ENCODE data around the gene MSRB3. TPM values are rescaled to one million over a fixed set of nuclear protein-coding genes. Genes with fewer than 3 reads are reported as not detected.

The MSRB3 gene
- total RNA-seq, 1 donor from 2014 or later: 77.3 TPM

- peaks cover 46% of the 10 kb centered on the region for H3K36me3 Mint-ChIP-seq (ENCODE audit: unreplicated experiment)
- H3K9me3 Mint-ChIP-seq (ENCODE audit: unreplicated experiment): no peaks in the 10 kb centered on the region
- no peak overlapping the region for H3K27ac Mint-ChIP-seq (ENCODE audit: unreplicated experiment)
- no peak overlapping the region for H3K4me3 Mint-ChIP-seq (ENCODE audit: unreplicated experiment)
- H3K4me1 Mint-ChIP-seq (ENCODE audit: unreplicated experiment): peaks cover 4% of the 10 kb centered on the region
- DNase-seq (ENCODE audit: extremely low spot score, unreplicated experiment): no peak
- TF ChIP-seq, protein P1, sequence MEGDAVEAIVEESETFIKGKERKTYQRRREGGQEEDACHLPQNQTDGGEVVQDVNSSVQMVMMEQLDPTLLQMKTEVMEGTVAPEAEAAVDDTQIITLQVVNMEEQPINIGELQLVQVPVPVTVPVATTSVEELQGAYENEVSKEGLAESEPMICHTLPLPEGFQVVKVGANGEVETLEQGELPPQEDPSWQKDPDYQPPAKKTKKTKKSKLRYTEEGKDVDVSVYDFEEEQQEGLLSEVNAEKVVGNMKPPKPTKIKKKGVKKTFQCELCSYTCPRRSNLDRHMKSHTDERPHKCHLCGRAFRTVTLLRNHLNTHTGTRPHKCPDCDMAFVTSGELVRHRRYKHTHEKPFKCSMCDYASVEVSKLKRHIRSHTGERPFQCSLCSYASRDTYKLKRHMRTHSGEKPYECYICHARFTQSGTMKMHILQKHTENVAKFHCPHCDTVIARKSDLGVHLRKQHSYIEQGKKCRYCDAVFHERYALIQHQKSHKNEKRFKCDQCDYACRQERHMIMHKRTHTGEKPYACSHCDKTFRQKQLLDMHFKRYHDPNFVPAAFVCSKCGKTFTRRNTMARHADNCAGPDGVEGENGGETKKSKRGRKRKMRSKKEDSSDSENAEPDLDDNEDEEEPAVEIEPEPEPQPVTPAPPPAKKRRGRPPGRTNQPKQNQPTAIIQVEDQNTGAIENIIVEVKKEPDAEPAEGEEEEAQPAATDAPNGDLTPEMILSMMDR (IDR thresholded peaks at IDR 0.05): no peak
- no peaks in the 10 kb centered on the region for H3K27me3 Mint-ChIP-seq (ENCODE audit: unreplicated experiment)
Observed at GRCh38 chr12:65458718-65459117, 180.2 kb downstream of the MSRB3 start.

DNA sequence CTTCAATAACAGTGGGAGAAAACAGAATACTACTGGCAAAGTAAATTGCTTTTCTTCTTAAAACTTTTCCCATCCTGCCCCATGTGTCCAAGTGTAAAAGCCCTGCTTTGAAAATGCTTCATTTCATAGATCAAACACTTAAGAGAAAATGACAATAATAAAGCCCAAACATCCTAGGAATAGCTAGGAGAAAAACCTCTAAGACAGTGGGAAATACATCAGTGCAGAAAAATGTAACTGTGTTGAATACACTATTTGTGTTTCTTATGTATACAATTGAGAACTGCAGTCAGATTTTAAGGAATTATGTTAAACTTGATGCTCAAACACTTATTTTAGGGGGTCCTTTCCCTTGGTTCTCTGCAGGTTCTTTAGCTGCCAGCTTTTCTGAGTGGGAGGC is 181.1 kb downstream of the MSRB3 start:
- Mint-ChIP-seq H3K4me3 (ENCODE audit: unreplicated experiment) (no peak overlapping the region), H3K27ac (ENCODE audit: unreplicated experiment) (no peak overlapping the region), H3K36me3 (ENCODE audit: unreplicated experiment) (peaks cover 44% of the 10 kb centered on the region), H3K9me3 (ENCODE audit: unreplicated experiment) (no peaks in the 10 kb centered on the region), H3K4me1 (ENCODE audit: unreplicated experiment) (peaks cover 9% of the 10 kb centered on the region), H3K27me3 (ENCODE audit: unreplicated experiment) (no peaks in the 10 kb centered on the region)
- TF ChIP-seq, protein P1 (IDR thresholded peaks at IDR 0.05): no peak
- DNase-seq (ENCODE audit: extremely low spot score, unreplicated experiment): no peak

- Mint-ChIP-seq H3K27ac (ENCODE audit: unreplicated experiment) (no peak overlapping the region), H3K9me3 (ENCODE audit: unreplicated experiment) (no peaks in the 10 kb centered on the region), H3K36me3 (ENCODE audit: unreplicated experiment) (peaks cover 46% of the 10 kb centered on the region), H3K4me3 (ENCODE audit: unreplicated experiment) (no peak overlapping the region), H3K4me1 (ENCODE audit: unreplicated experiment) (peaks cover 14% of the 10 kb centered on the region), H3K27me3 (ENCODE audit: unreplicated experiment) (no peaks in the 10 kb centered on the region)
- TF ChIP-seq, protein P1 (IDR thresholded peaks at IDR 0.05): no peak
- no peak for DNase-seq (ENCODE audit: extremely low spot score, unreplicated experiment)
Observed at GRCh38 chr12:65460063-65460462, 181.6 kb downstream of the MSRB3 start.

DNA sequence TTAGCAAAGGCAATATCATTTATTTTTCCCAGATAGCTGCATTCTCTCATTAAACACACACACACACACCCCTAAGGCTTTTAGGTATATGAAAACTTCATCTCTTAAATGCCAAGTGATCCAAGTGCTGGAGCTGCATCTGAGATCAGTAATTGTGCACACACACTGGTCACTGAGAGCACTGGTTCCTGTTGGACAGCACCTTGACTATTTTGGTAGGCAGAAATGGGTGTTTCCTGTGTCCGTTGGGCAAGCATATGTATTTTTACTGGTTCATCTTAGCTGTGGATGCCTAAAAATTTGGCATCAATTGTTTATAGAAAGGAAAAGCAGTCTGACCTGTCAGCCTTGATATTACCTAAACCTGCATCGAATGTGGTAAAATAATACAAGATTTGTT is 182.5 kb downstream of the MSRB3 start:
- peaks cover 40% of the 10 kb centered on the region for H3K36me3 Mint-ChIP-seq (ENCODE audit: unreplicated experiment)
- no peak overlapping the region for H3K27ac Mint-ChIP-seq (ENCODE audit: unreplicated experiment)
- H3K9me3 Mint-ChIP-seq (ENCODE audit: unreplicated experiment): no peaks in the 10 kb centered on the region
- no peaks in the 10 kb centered on the region for H3K27me3 Mint-ChIP-seq (ENCODE audit: unreplicated experiment)
- H3K4me1 Mint-ChIP-seq (ENCODE audit: unreplicated experiment): peaks cover 16% of the 10 kb centered on the region
- H3K4me3 Mint-ChIP-seq (ENCODE audit: unreplicated experiment): no peak overlapping the region
- DNase-seq (ENCODE audit: extremely low spot score, unreplicated experiment): no peak
- TF ChIP-seq, protein P1 (IDR thresholded peaks at IDR 0.05): no peak

GRCh38 chr12:65462484-65462883 is 184.0 kb downstream of the MSRB3 start:
- H3K4me1 Mint-ChIP-seq (ENCODE audit: unreplicated experiment): peaks cover 23% of the 10 kb centered on the region
- peaks cover 34% of the 10 kb centered on the region for H3K36me3 Mint-ChIP-seq (ENCODE audit: unreplicated experiment)
- no peaks in the 10 kb centered on the region for H3K27me3 Mint-ChIP-seq (ENCODE audit: unreplicated experiment)
- DNase-seq (ENCODE audit: extremely low spot score, unreplicated experiment): no peak
- H3K27ac Mint-ChIP-seq (ENCODE audit: unreplicated experiment): no peak overlapping the region
- TF ChIP-seq, protein P1 (IDR thresholded peaks at IDR 0.05): no peak
- H3K9me3 Mint-ChIP-seq (ENCODE audit: unreplicated experiment): no peaks in the 10 kb centered on the region
- no peak overlapping the region for H3K4me3 Mint-ChIP-seq (ENCODE audit: unreplicated experiment)
